HCT116 (cell line): ENCODE results near the gene CCNL1. TPM values are rescaled to one million over a fixed set of nuclear protein-coding genes. Genes with fewer than 3 reads are reported as not detected.

Experiments used
- ATAC-seq: fragments of 200-7000 bp; cut with Tn5 transposase; 2 replicates; pipeline ENCODE4 v1.9.1; 2020; ENCODE audit warnings: mild to moderate bottlenecking, moderate library complexity
- BruUV-seq: library from RNA; stranded (reverse); fragments of 400-500 nt; replicated peaks from 2 replicates; lab custom pipeline; 2021; lab: Mats Ljungman, UMichigan
- CTCF ChIA-PET: fragments of 300-600 bp; sonication (Branson Sonifier 250); formaldehyde crosslinking; loops from one replicate; lab custom pipeline; 2021; ENCODE audit warnings: antibody characterized with exemption; lab: Charles Lee
- POLR2A ChIA-PET: fragments of 300-600, 350-600 bp; sonication (Branson Sonifier 250); formaldehyde crosslinking; loops from one replicate; lab custom pipeline; 2021; ENCODE audit warnings: antibody characterized with exemption; lab: Charles Lee
- RAD21 ChIA-PET, 2 experiments: fragments of 300-600 bp; sonication (Branson Sonifier 250); formaldehyde crosslinking; loops; one replicate each; lab custom pipeline; 2023; ENCODE audit warnings: low total read pairs in 2 of 2; ENCODE audit not compliant: uncharacterized antibody in 2 of 2, unreplicated experiment in 2 of 2, low non-redundant PET in 1 of 2; lab: Charles Lee
- DNase-seq: peaks from one replicate; pipeline ENCODE4 v3.0.0-alpha.2; 2010; ENCODE audit warnings: low read depth, low spot score
- H2AFZ ChIP-seq: fragments of 200-600 bp; shearing (Covaris generic), sonication (generic); 2 replicates; pipeline ENCODE4 v1.6.1; 2017; ENCODE audit warnings: low read depth, mixed run types, mixed read lengths, antibody characterized with exemption, low read length; ENCODE audit not compliant: poor library complexity, severe bottlenecking
- H3K27ac ChIP-seq: 2 replicates; pipeline ENCODE4 v1.5.1; 2012; ENCODE audit warnings: low read depth, low read length
- H3K27me3 ChIP-seq: fragments of 200-600 bp; sonication (generic); 2 replicates; pipeline ENCODE4 v1.6.1; 2016; ENCODE audit warnings: mixed run types, low read length, mixed read lengths; ENCODE audit not compliant: insufficient read depth
- H3K36me3 ChIP-seq, 2 experiments: fragments of 200-500 bp in 1 of 2; fragments of 200-600 bp in 1 of 2; sonication (Bioruptor generic) in 1 of 2; sonication (generic) in 1 of 2; 2 replicates each; pipeline versions ENCODE4 v1.5.1 to v1.6.1; 2014 to 2016; ENCODE audit warnings: low read length in 2 of 2, inconsistent platforms in 1 of 2, mixed read lengths in 1 of 2, mixed run types in 1 of 2; ENCODE audit not compliant: insufficient read depth in 2 of 2, control insufficient read depth in 1 of 2
- H3K4me1 ChIP-seq, 2 experiments: fragments of 200-600 bp in 1 of 2; sonication (generic) in 1 of 2; 2 replicates each; pipeline versions ENCODE4 v1.5.1 to v1.6.1; 2012 to 2017; ENCODE audit warnings: low read length in 2 of 2, inconsistent platforms in 1 of 2, mild to moderate bottlenecking in 1 of 2, mixed read lengths in 1 of 2, mixed run types in 1 of 2, moderate library complexity in 1 of 2; ENCODE audit not compliant: insufficient read depth in 2 of 2, control insufficient read depth in 1 of 2
- H3K4me2 ChIP-seq: fragments of 200-600 bp; sonication (generic); 2 replicates; pipeline ENCODE4 v1.6.1; 2017; ENCODE audit warnings: mixed run types, low read length, mixed read lengths
- H3K4me3 ChIP-seq, 2 experiments: fragments of 200-600 bp in 1 of 2; sonication (generic) in 1 of 2; replicated peaks in 1 of 2; 2 replicates each; pipeline ENCODE4 v1.5.1; 2011 to 2016; ENCODE audit warnings: low read length in 2 of 2, control low read depth in 1 of 2, low read depth in 1 of 2, mild to moderate bottlenecking in 1 of 2, mixed read lengths in 1 of 2, mixed run types in 1 of 2
- H3K79me2 ChIP-seq: fragments of 200-600 bp; sonication (generic); 2 replicates; pipeline ENCODE4 v1.6.1; 2017; ENCODE audit warnings: mild to moderate bottlenecking, mixed run types, low read length, moderate library complexity, mixed read lengths; ENCODE audit not compliant: insufficient read depth
- H3K9ac ChIP-seq: fragments of 200-600 bp; sonication (generic); 2 replicates; pipeline ENCODE4 v1.6.1; 2016; ENCODE audit warnings: low read length, mixed read lengths
- H3K9me2 ChIP-seq: fragments of 200-600 bp; sonication (generic), shearing (Covaris generic); 2 replicates; pipeline ENCODE4 v1.6.1; 2017; ENCODE audit warnings: mixed run types, mild to moderate bottlenecking, moderate library complexity; ENCODE audit not compliant: insufficient read depth
- H3K9me3 ChIP-seq, 2 experiments: fragments of 200-500 bp in 1 of 2; fragments of 200-600 bp in 1 of 2; sonication (Bioruptor generic) in 1 of 2; sonication (generic) in 1 of 2; 2 replicates each; pipeline ENCODE4 v1.6.1; 2014 to 2017; ENCODE audit warnings: low read length in 2 of 2, mixed read lengths in 2 of 2, inconsistent platforms in 1 of 2, low read depth in 1 of 2, mild to moderate bottlenecking in 1 of 2, mixed run types in 1 of 2, moderate library complexity in 1 of 2; ENCODE audit not compliant: control insufficient read depth in 1 of 2, insufficient read depth in 1 of 2
- H4K20me1 ChIP-seq: fragments of 200-600 bp; sonication (generic), shearing (Covaris generic); 2 replicates; pipeline ENCODE4 v1.6.1; 2017; ENCODE audit warnings: mixed run types, mild to moderate bottlenecking, moderate library complexity; ENCODE audit not compliant: insufficient read depth
- CTCF ChIP-seq, 3 experiments: fragments of 200-600 bp in 1 of 3; sonication (generic) in 1 of 3; IDR thresholded peaks in 2 of 3; conservative IDR thresholded peaks in 1 of 3; 2 replicates each; pipeline ENCODE4 v1.5.1; 2012 to 2017; ENCODE audit warnings: low read depth in 2 of 3, low read length in 2 of 3, antibody characterized with exemption in 1 of 3, borderline replicate concordance in 1 of 3, control low read depth in 1 of 3, mild to moderate bottlenecking in 1 of 3, mixed read lengths in 1 of 3, mixed run types in 1 of 3, moderate library complexity in 1 of 3; ENCODE audit not compliant: insufficient read depth in 1 of 3
- EZH2phosphoT487 ChIP-seq: fragments of 200-600 bp; IDR thresholded peaks from 2 replicates; pipeline ENCODE4 v1.6.1; 2018; ENCODE audit warnings: antibody characterized with exemption, borderline replicate concordance
- POLR2A ChIP-seq: IDR thresholded peaks from 2 replicates; pipeline ENCODE4 v1.7.0; 2011; ENCODE audit warnings: borderline replicate concordance; ENCODE audit not compliant: insufficient read depth, insufficient read length; ENCODE audit errors: extremely low read depth
- SIN3A ChIP-seq: IDR thresholded peaks from 2 replicates; pipeline ENCODE4 v1.6.1; 2012; ENCODE audit warnings: low read depth
- SP1 ChIP-seq: IDR thresholded peaks from 2 replicates; pipeline ENCODE4 v1.6.1; 2012; ENCODE audit warnings: low read depth
- ZBTB33 ChIP-seq: IDR thresholded peaks from 2 replicates; pipeline ENCODE4 v1.6.1; 2011; ENCODE audit warnings: mild to moderate bottlenecking, low read length, moderate library complexity; ENCODE audit not compliant: insufficient replicate concordance; ENCODE audit errors: extremely low read depth
- ZFX ChIP-seq: fragments of 450-650 bp; IDR thresholded peaks from 2 replicates; pipeline ENCODE4 v1.6.1; 2017
- ZNF274 ChIP-seq: fragments of 200-500 bp; sonication (Bioruptor generic); IDR thresholded peaks from 2 replicates; pipeline ENCODE4 v1.6.1; 2014; ENCODE audit warnings: mild to moderate bottlenecking, low read depth, low read length, inconsistent platforms
- intact Hi-C: fragments of 100-400 bp; cut with micrococcal nuclease; formaldehyde crosslinking; loops from 2 replicates; pipeline ENCODE4 v1.10.0; 2022
- total RNA-seq: library from RNA; stranded (reverse); gene quantifications from one replicate; pipeline ENCODE4 v1.2.1, GENCODE V29; 2021; ENCODE audit not compliant: unreplicated experiment
- TF ChIP-seq, protein P1 (sequence below): IDR thresholded peaks from 2 replicates; pipeline ENCODE4 v1.6.1; 2012

CCNL1 gene
- total RNA-seq, 1 experiment from 2014 or later, result 96.7 TPM

- ChIA-PET CTCF (no interaction called here), POLR2A (no interaction called here), RAD21 (no interaction called here)
- H3K9me3 ChIP-seq, result no peaks in the 10 kb centered on the region
- H3K9ac ChIP-seq, result no peak overlapping the region
- intact Hi-C loops, result loop anchor here (10.0 kb wide), 1 partner anchor 688 kb away; no protein-coding TSS in a partner anchor
- no peak for ATAC-seq
- DNase-seq, result no peak
- no peak overlapping the region for H3K27ac ChIP-seq
- TF ChIP-seq EZH2phosphoT487, result no peak
- no peak for TF ChIP-seq POLR2A
- TF ChIP-seq ZBTB33, result no peak
- no peak for TF ChIP-seq SIN3A
- TF ChIP-seq, protein P1, sequence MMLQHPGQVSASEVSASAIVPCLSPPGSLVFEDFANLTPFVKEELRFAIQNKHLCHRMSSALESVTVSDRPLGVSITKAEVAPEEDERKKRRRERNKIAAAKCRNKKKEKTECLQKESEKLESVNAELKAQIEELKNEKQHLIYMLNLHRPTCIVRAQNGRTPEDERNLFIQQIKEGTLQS, result no peak
- no peak for TF ChIP-seq SP1
- TF ChIP-seq ZNF274, result no peak
- no peak for TF ChIP-seq CTCF (IDR thresholded peaks at IDR 0.05 in 2 of 3, conservative IDR thresholded peaks at IDR 0.05 in 1 of 3; ENCODE audit: borderline replicate concordance in 1 of 3, insufficient read depth in 1 of 3, low read depth in 2 of 3, low read length in 2 of 3)
- TF ChIP-seq ZFX, result no peak
- no peak overlapping the region for H3K4me2 ChIP-seq
- no peak overlapping the region for H2AFZ ChIP-seq
- no peaks in the 10 kb centered on the region for H3K79me2 ChIP-seq
- H3K9me2 ChIP-seq, result no peaks in the 10 kb centered on the region
- peaks cover 40 to 82% of the 10 kb centered on the region in 2 experiments for H3K4me1 ChIP-seq
- no peaks in the 10 kb centered on the region for H3K27me3 ChIP-seq
- H3K4me3 ChIP-seq, result no peak overlapping the region
- H3K36me3 ChIP-seq, result no peaks in the 10 kb centered on the region
- no peaks in the 10 kb centered on the region for H4K20me1 ChIP-seq
- BruUV-seq, result no TSS peak
Measured at GRCh38 chr3:157132936-157133335, 27.0 kb downstream of the CCNL1 start.
